Neural crest cell (in vitro differentiated cells): ENCODE results near the gene KIAA0586. TPM values are rescaled to one million over a fixed set of nuclear protein-coding genes. Genes with fewer than 3 reads are reported as not detected.
A peak's percentile ranks its signal among the peaks of the same experiment; 100 is the strongest.

Source experiments
- DNase-seq: peaks from one replicate; pipeline ENCODE4 v3.0.0; 2021; ENCODE audit warnings: low read depth, mixed read lengths, low spot score
- H3K27ac Mint-ChIP-seq: one replicate; pipeline ENCODE4 v1.8.0; 2021; ENCODE audit warnings: mild to moderate bottlenecking, mixed read lengths; ENCODE audit not compliant: unreplicated experiment
- H3K27me3 Mint-ChIP-seq: 2 replicates; pipeline ENCODE4 v1.8.0; 2021; ENCODE audit warnings: low read depth, mild to moderate bottlenecking, mixed read lengths
- H3K36me3 Mint-ChIP-seq: 2 replicates; pipeline ENCODE4 v1.8.0; 2021; ENCODE audit warnings: low read depth, mild to moderate bottlenecking, mixed read lengths
- H3K4me1 Mint-ChIP-seq: 2 replicates; pipeline ENCODE4 v1.8.0; 2021; ENCODE audit warnings: mixed read lengths
- H3K4me3 Mint-ChIP-seq: one replicate; pipeline ENCODE4 v1.8.0; 2021; ENCODE audit warnings: mild to moderate bottlenecking, mixed read lengths
- H3K9me3 Mint-ChIP-seq: 2 replicates; pipeline ENCODE4 v1.8.0; 2021; ENCODE audit warnings: mixed read lengths
- CTCF ChIP-seq: fragments of 200-600 bp; sonication (generic); conservative IDR thresholded peaks from 2 replicates; pipeline ENCODE4 v1.5.0; 2021; ENCODE audit warnings: antibody characterized with exemption, mild to moderate bottlenecking
- total RNA-seq: library from RNA; stranded (reverse); gene quantifications from 2 replicates; pipeline ENCODE4 v1.2.1, GENCODE V29; 2021

The KIAA0586 gene
- total RNA-seq, 1 donor from 2014 or later, result 41.1 TPM

DNA sequence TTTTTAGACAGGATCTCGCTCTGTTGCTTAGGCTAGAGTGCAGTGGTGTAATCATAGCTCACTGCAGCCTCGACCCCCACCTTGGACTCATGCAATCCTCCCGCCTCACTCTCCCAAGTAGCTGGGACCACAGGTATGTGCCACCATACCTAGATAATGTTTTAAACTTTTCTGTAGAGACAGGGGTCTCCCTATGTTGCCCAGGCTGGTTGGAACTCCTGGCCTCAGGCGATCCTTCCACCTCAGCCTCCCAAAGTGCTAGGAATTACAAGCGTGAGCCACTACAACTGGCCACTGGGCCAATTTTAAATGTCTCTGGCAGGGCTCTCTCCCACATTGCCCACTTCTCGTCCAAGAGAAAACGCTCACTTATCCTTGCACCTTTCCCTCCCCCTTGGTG lies 143.7 kb downstream of the KIAA0586 start:
- Mint-ChIP-seq H3K27me3 (no peaks in the 10 kb centered on the region), H3K9me3 (no peaks in the 10 kb centered on the region), H3K36me3 (no peaks in the 10 kb centered on the region), H3K4me3 (no peak overlapping the region), H3K27ac (no peak overlapping the region), H3K4me1 (peaks cover 4% of the 10 kb centered on the region)
- TF ChIP-seq CTCF, result no peak
- no peak for DNase-seq

- no peak overlapping the region for H3K4me3 Mint-ChIP-seq
- no peaks in the 10 kb centered on the region for H3K9me3 Mint-ChIP-seq
- H3K4me1 Mint-ChIP-seq, result peaks cover 4% of the 10 kb centered on the region
- no peaks in the 10 kb centered on the region for H3K27me3 Mint-ChIP-seq
- peak overlapping the region; percentile 7 for H3K27ac Mint-ChIP-seq
- no peak for DNase-seq
- no peak for TF ChIP-seq CTCF
- no peaks in the 10 kb centered on the region for H3K36me3 Mint-ChIP-seq
Measured at GRCh38 chr14:58571769-58572472, 144.4 kb downstream of the KIAA0586 start.

DNA sequence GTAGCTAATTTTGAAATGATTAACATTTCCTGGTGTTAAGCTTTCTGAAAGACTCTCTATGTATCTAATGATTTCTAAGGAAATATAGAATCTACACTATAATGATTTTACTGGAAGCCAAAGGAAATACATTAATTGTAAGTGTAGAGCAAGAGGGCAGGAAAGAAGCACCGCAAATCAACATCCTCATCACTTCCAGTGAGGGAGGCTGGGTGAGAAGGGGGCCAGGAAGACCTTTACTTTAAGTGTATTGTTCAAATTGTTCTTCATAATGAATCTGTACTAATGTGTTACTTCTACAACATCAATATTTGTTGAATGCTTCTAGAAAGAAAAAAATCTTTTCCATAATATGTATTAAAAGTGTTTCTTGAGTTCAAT lies 144.9 kb downstream of the KIAA0586 start:
- Mint-ChIP-seq H3K27ac (no peak overlapping the region), H3K4me3 (no peak overlapping the region), H3K4me1 (peaks cover 4% of the 10 kb centered on the region), H3K9me3 (no peaks in the 10 kb centered on the region), H3K27me3 (no peaks in the 10 kb centered on the region), H3K36me3 (no peaks in the 10 kb centered on the region)
- no peak for DNase-seq
- TF ChIP-seq CTCF, result no peak

GRCh38 chr14:58572863-58573262 lies 145.3 kb downstream of the KIAA0586 start:
- no peak for TF ChIP-seq CTCF
- no peak for DNase-seq
- Mint-ChIP-seq H3K27ac (no peak overlapping the region), H3K27me3 (no peaks in the 10 kb centered on the region), H3K4me1 (peaks cover 4% of the 10 kb centered on the region), H3K36me3 (no peaks in the 10 kb centered on the region), H3K9me3 (no peaks in the 10 kb centered on the region), H3K4me3 (no peak overlapping the region)

- H3K36me3 Mint-ChIP-seq, result no peaks in the 10 kb centered on the region
Measured at GRCh38 chr14:58574623-58575022, 147.1 kb downstream of the KIAA0586 start.

More at GRCh38 chr14:58574623-58575022, 147.1 kb downstream of the KIAA0586 start:
- no peak overlapping the region for H3K27ac Mint-ChIP-seq
- no peak for DNase-seq
- H3K4me1 Mint-ChIP-seq, result peaks cover 4% of the 10 kb centered on the region
- no peaks in the 10 kb centered on the region for H3K9me3 Mint-ChIP-seq
- no peak for TF ChIP-seq CTCF
- H3K4me3 Mint-ChIP-seq, result no peak overlapping the region
- no peaks in the 10 kb centered on the region for H3K27me3 Mint-ChIP-seq
